ENCODE results near the gene KANSL2.
"Not testable (repeated sequence)": the region's sequence is repeated elsewhere in the genome, so short reads cannot be mapped to it uniquely, and the experiment has no call there.

Gene KANSL2

DNA sequence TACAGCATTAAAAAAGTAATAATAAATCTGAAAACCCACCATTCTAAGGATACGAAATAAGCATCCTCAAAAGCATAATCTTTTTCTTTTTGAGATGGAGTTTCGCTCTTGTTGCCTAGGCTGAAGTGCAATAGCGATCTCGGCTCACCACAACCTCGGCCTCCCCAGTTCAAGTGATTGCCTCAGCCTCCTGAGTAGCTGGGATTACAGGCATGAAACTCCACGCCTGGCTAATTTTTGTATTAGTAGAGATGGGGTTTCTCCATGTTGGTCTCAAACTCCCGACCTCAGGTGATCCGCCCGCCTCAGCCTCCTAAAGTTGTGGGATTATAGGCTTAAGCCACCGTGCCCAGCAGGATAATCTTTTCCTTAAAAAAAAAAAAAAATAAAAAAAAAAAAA, 30.2 kb upstream of the KANSL2 start:
- no peak for DNase-seq (ENCODE audit: low read depth)
- no peak overlapping the region for H3K4me3 ChIP-seq (ENCODE audit: low read length)
- TF ChIP-seq, protein P1, sequence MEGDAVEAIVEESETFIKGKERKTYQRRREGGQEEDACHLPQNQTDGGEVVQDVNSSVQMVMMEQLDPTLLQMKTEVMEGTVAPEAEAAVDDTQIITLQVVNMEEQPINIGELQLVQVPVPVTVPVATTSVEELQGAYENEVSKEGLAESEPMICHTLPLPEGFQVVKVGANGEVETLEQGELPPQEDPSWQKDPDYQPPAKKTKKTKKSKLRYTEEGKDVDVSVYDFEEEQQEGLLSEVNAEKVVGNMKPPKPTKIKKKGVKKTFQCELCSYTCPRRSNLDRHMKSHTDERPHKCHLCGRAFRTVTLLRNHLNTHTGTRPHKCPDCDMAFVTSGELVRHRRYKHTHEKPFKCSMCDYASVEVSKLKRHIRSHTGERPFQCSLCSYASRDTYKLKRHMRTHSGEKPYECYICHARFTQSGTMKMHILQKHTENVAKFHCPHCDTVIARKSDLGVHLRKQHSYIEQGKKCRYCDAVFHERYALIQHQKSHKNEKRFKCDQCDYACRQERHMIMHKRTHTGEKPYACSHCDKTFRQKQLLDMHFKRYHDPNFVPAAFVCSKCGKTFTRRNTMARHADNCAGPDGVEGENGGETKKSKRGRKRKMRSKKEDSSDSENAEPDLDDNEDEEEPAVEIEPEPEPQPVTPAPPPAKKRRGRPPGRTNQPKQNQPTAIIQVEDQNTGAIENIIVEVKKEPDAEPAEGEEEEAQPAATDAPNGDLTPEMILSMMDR (IDR thresholded peaks at IDR 0.05; ENCODE audit: insufficient read depth, low read depth, low read length, missing control alignments): no peak

DNA sequence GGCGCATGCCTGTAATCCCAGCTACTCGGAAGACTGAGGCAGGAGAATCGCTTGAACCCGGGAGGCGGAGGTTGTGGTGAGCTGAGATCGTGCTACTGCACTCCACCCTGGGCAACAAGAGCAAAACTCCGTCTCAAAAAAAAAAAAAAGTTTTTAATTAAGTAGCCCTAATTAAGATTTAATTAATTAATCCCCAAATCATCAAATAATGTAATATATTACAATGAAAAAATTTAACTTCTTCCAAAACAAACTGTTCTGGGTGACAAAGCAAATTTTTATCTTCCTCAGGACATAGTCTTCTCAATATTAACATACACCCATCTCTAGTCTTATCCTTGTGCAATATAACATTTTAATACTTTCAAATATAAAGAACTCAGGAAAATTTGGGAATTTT, 16.8 kb upstream of the KANSL2 start:
- DNase-seq (ENCODE audit: low read depth); H3K4me3 ChIP-seq (ENCODE audit: low read length): not testable (repeated sequence)

DNA sequence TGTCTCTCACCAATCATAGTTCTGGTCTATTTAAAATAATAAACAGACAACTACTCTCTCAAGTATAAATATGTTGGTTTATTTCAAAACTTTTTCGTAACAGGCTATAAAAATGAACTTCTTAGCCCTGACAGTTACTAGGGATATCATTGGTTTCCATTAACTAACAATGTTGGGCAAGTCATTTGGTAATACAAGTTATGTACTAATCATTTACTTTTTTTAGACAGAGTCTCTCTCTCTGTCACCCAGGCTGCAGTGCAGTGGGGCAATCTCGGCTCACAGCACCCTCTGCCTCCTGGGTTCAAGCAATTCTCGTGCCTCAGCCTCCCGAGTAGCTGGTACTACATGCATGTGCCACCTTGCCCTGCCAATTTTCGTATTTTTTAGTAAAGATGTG, 14.6 kb upstream of the KANSL2 start:
- TF ChIP-seq, protein P1 (IDR thresholded peaks at IDR 0.05; ENCODE audit: insufficient read depth, low read depth, low read length, missing control alignments): no peak
- no peak overlapping the region for H3K4me3 ChIP-seq (ENCODE audit: low read length)
- no peak for DNase-seq (ENCODE audit: low read depth)

DNA sequence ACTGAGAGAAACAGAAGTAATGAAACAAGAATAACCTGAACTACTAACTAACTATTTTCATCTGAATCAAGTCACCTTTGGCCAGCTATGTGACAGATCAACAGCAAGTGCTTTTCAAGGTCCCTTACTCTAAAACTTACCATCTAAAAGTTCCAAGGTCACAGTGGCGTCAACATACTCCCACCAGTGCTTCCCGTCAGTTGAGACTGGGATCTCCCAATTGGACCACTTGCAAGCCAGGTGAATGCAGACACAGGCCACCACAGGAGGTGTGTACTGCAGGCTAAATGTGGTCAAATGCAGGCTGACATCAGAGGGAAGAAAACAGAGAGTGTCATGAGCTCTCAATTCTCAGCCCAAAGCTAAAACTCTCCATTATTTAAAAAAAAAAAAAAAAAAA, 13.8 kb upstream of the KANSL2 start:
- TF ChIP-seq, protein P1 (IDR thresholded peaks at IDR 0.05; ENCODE audit: insufficient read depth, low read depth, low read length, missing control alignments): no peak
- DNase-seq (ENCODE audit: low read depth): no peak
- no peak overlapping the region for H3K4me3 ChIP-seq (ENCODE audit: low read length)

DNA sequence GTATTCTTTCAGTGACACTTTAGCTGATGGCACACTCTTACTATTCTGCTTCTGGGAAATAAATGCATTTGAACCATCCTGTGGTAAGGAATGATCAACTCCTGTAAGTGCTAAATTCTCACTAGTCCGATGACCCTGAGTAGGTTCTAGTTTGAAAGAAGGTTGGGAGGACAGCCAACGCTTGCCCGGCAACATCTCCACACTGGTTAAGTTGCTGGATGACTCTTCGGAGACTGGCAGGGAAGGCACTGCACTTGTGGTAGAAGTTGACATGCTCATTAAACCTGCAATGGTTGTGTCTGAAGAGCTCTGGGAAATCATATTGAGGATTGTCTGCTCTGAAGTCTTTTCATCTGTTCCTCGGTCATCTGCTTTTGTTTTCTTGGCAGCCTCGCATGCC, 12.0 kb upstream of the KANSL2 start:
- TF ChIP-seq, protein P1 (IDR thresholded peaks at IDR 0.05; ENCODE audit: insufficient read depth, low read depth, low read length, missing control alignments): no peak
- no peak overlapping the region for H3K4me3 ChIP-seq (ENCODE audit: low read length)
- DNase-seq (ENCODE audit: low read depth): no peak

DNA sequence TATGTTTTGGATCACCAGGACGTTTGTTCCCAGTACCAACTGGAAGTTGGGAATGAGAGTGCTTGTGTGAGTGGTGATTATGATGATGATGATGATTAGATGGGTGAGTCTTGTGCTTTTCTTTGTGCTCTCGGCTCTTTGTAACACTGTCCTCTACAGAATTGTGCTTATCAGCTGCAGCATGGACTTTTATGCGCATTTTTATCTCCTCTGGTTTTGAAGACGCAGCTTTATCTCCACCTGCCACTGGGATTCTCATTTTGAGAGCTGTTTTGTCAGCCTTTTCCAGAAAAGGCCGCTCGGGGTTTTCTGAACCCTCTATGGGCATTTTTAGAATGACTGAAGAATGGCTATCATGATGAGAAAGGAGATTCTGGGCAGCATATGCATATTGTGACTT, 11.5 kb upstream of the KANSL2 start:
- H3K4me3 ChIP-seq (ENCODE audit: low read length): no peak overlapping the region
- DNase-seq (ENCODE audit: low read depth): no peak
- TF ChIP-seq, protein P1 (IDR thresholded peaks at IDR 0.05; ENCODE audit: insufficient read depth, low read depth, low read length, missing control alignments): no peak

DNA sequence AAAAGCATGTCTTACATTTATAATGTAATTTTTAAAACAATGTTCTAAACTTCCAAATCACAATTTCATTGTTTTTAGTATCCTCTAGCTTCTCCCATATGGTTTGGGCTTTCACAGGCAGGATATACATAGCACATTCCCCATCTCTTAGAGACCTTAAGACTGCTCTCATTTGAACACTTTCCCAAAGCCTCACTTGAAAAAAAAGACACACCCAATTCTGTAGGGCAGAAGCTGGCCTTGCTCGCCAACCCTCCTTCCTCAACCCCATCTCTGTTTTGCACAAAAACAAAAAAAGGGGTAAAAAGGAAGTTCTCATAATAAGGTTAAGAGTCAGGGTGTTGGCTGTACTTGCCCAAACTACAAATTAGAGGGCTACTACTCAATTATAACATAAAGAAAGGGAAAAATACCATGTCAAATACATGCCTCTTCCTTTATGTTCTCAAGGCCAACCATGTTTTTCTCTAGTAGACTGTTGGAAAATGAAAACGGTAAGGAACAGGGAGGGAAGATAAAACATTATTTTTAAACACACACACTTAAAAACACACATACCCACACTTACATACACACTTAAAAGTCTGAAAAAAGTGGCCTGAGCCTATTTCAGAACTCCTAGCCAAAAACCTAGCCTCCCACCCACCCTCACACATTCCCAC, 9.9 kb upstream of the KANSL2 start:
- H3K4me3 ChIP-seq (ENCODE audit: low read length): no peak overlapping the region
- no peak for DNase-seq (ENCODE audit: low read depth)
- TF ChIP-seq, protein P1 (IDR thresholded peaks at IDR 0.05; ENCODE audit: insufficient read depth, low read depth, low read length, missing control alignments): no peak
